Measurements from ENCODE around the gene PARL. TPM values are rescaled to one million over a fixed set of nuclear protein-coding genes. Genes with fewer than 3 reads are reported as not detected.

Gene PARL
- total RNA-seq, 1 donor from 2014 or later = 58.5 TPM

GRCh38 chr3:183870563-183870962 is 14.1 kb downstream of the PARL start:
- no peak for DNase-seq
- Mint-ChIP-seq H3K4me1 (ENCODE audit: low read depth, unreplicated experiment) (no peaks in the 10 kb centered on the region), H3K27me3 (ENCODE audit: unreplicated experiment) (no peaks in the 10 kb centered on the region), H3K27ac (ENCODE audit: unreplicated experiment) (no peak overlapping the region), H3K36me3 (ENCODE audit: unreplicated experiment) (no peaks in the 10 kb centered on the region), H3K4me3 (ENCODE audit: unreplicated experiment) (no peak overlapping the region), H3K9me3 (ENCODE audit: unreplicated experiment) (no peaks in the 10 kb centered on the region)
- no peak for TF ChIP-seq CTCF (IDR thresholded peaks at IDR 0.05; ENCODE audit: partially characterized antibody, unreplicated experiment)

GRCh38 chr3:183868796-183869195 is 15.9 kb downstream of the PARL start:
- Mint-ChIP-seq H3K9me3 (ENCODE audit: unreplicated experiment) (no peaks in the 10 kb centered on the region), H3K27me3 (ENCODE audit: unreplicated experiment) (no peaks in the 10 kb centered on the region), H3K36me3 (ENCODE audit: unreplicated experiment) (no peaks in the 10 kb centered on the region), H3K4me1 (ENCODE audit: low read depth, unreplicated experiment) (no peaks in the 10 kb centered on the region), H3K27ac (ENCODE audit: unreplicated experiment) (no peak overlapping the region), H3K4me3 (ENCODE audit: unreplicated experiment) (no peak overlapping the region)
- TF ChIP-seq CTCF (IDR thresholded peaks at IDR 0.05; ENCODE audit: partially characterized antibody, unreplicated experiment) = no peak
- DNase-seq = no peak

- Mint-ChIP-seq H3K27ac (ENCODE audit: unreplicated experiment) (no peak overlapping the region), H3K9me3 (ENCODE audit: unreplicated experiment) (no peaks in the 10 kb centered on the region), H3K4me1 (ENCODE audit: low read depth, unreplicated experiment) (no peaks in the 10 kb centered on the region), H3K27me3 (ENCODE audit: unreplicated experiment) (no peaks in the 10 kb centered on the region), H3K36me3 (ENCODE audit: unreplicated experiment) (no peaks in the 10 kb centered on the region), H3K4me3 (ENCODE audit: unreplicated experiment) (no peak overlapping the region)
- no peak for DNase-seq
- TF ChIP-seq CTCF (IDR thresholded peaks at IDR 0.05; ENCODE audit: partially characterized antibody, unreplicated experiment) = no peak
Measured at GRCh38 chr3:183862610-183863009, 22.1 kb downstream of the PARL start.

- Mint-ChIP-seq H3K27me3 (ENCODE audit: unreplicated experiment) (no peaks in the 10 kb centered on the region), H3K9me3 (ENCODE audit: unreplicated experiment) (no peaks in the 10 kb centered on the region), H3K27ac (ENCODE audit: unreplicated experiment) (no peak overlapping the region), H3K4me3 (ENCODE audit: unreplicated experiment) (no peak overlapping the region), H3K4me1 (ENCODE audit: low read depth, unreplicated experiment) (no peaks in the 10 kb centered on the region), H3K36me3 (ENCODE audit: unreplicated experiment) (peaks cover 7% of the 10 kb centered on the region)
- DNase-seq = no peak
- no peak for TF ChIP-seq CTCF (IDR thresholded peaks at IDR 0.05; ENCODE audit: partially characterized antibody, unreplicated experiment)
Measured at GRCh38 chr3:183857863-183858262, 26.8 kb downstream of the PARL start.

- no peak overlapping the region for H3K4me3 Mint-ChIP-seq (ENCODE audit: unreplicated experiment)
- no peak for DNase-seq
- peaks cover 7% of the 10 kb centered on the region for H3K36me3 Mint-ChIP-seq (ENCODE audit: unreplicated experiment)
- H3K27me3 Mint-ChIP-seq (ENCODE audit: unreplicated experiment) = no peaks in the 10 kb centered on the region
- no peaks in the 10 kb centered on the region for H3K4me1 Mint-ChIP-seq (ENCODE audit: low read depth, unreplicated experiment)
- TF ChIP-seq CTCF (IDR thresholded peaks at IDR 0.05; ENCODE audit: partially characterized antibody, unreplicated experiment) = no peak
- no peaks in the 10 kb centered on the region for H3K9me3 Mint-ChIP-seq (ENCODE audit: unreplicated experiment)
- no peak overlapping the region for H3K27ac Mint-ChIP-seq (ENCODE audit: unreplicated experiment)
Measured at GRCh38 chr3:183854318-183855035, 30.2 kb downstream of the PARL start.
